CD4-positive, alpha-beta T cell treated with Interleukin-4 for 1 hour (primary cell): ENCODE data around the gene RFTN2.
A peak's percentile ranks its signal among the peaks of the same experiment; 100 is the strongest.
"Not testable (repeated sequence)": the region's sequence is repeated elsewhere in the genome, so short reads cannot be mapped to it uniquely, and the experiment has no call there.

Experiments
- DNase-seq, 2 donors: peaks; one replicate each; pipeline ENCODE4 v3.0.0-alpha.2; 2020 to 2022

RFTN2 gene

DNA sequence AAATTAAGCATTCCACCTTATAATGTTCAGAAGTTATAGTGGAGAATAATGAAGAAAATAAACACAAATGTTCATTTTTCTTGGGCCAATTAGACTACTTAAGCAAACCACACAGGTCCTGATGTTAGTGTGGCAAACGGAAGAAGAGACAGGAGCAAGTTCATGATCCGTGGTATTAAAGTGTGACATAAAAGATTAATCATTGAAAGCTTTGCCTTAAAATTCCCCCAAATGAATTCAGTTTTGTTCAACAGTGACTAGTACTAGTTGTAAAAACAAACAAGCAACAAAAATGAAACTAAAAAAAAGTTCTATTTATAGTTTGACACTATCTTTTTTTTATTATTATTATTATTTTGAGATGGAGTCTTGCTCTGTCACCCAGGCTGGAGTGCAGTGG is 73.7 kb downstream of the RFTN2 start:
- DNase-seq: no peak

DNA sequence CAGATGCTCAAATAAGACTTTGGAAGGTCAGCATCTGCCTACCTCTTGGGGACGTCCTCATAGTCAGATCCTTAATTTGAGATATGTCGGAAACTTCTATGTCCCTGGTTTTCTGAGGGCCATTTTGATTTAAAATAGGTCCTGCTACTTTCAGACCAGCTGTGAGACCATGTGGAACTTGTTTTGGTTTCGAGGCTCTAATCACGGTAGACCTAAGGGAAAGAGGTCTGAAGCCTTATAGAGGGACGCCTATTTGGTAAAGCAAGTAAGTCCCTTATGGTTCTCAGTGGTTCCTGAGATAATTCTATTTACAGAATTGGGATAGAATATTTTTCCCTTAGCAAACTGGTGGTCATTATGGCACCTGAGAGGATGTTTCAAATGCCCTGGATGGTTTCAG is 75.1 kb downstream of the RFTN2 start:
- no peak for DNase-seq

GRCh38 chr2:197599285-197599965 is 76.0 kb downstream of the RFTN2 start:
- DNase-seq: peak; percentile 22 to 34

- no peak for DNase-seq
Observed at GRCh38 chr2:197598450-197598849, 76.9 kb downstream of the RFTN2 start.

DNA sequence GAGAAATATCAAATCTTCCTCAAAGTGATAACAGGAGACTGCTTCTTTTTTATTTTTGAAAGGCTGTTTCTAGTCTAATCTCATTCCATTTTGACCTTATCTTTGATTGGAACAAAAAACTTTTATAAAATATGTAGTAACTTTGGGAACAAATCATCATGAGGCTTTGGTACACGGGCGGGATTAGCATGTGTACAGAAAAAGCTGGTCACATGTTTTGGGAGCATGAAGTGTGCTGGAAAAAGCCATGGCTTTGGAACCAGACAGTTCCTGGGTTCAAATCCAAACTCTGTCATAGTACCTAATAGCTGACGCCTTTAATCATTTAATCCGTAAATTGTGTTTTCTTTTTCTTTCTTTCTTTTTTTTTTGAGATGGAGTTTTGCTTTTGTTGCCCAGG is 78.2 kb downstream of the RFTN2 start:
- DNase-seq: no peak

DNA sequence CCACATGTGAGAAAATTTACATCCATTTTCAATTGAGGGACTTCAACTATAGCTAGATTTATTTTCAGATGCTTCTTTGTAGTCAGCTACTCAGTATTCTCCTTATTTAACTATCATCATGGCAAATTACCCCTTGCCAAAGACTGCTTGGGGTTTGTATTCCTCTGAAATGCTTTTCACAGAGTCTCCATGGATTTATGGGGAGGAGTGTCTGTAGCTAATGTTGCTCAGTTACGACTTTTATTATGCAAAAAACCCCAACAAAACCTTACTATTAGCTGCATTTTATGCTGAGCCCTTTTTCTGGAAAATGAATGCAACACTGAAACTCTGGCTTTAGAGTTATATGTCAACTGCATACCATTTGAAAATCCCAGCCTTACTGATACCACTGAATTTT is 78.6 kb downstream of the RFTN2 start:
- DNase-seq: no peak

- DNase-seq: no peak
Observed at GRCh38 chr2:197591339-197592072, 83.9 kb downstream of the RFTN2 start.

DNA sequence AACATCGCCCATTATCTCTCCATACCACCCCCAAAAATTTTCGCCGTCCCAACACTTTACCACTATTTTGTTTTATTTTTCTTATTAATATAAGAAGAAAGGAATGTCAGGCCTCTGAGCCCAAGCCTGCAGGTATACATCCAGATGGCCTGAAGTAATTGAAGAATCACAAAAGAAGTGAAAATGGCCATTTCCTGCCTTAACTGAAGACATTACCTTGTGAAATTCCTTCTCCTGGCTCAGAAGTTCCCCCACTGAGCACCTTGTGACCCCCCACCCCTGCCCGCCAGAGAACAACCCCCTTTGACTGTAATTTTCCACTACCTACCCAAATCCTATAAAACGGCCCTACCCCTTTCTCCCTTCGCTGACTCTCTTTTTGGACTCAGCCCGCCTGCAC is 88.1 kb downstream of the RFTN2 start:
- not testable (repeated sequence) for DNase-seq

GRCh38 chr2:197580166-197580565 is 95.2 kb downstream of the RFTN2 start:
- DNase-seq: not testable (repeated sequence)

DNA sequence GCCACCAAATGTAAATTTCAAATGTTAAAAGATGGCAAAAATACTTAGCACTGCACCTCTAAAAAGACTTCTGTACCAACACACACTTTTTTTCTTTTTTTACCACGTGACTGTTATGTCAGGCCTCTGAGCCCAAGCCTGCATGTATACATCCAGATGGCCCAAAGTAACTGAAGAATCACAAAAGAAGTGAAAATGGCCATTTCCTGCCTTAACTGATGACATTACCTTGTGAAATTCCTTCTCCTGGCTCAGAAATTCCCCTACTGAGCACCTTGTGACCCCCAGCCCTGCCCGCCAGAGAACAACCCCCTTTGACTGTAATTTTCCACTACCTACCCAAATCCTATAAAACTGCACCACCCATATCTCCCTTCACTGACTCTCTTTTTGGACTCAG is 97.1 kb downstream of the RFTN2 start:
- DNase-seq: not testable (repeated sequence)

DNA sequence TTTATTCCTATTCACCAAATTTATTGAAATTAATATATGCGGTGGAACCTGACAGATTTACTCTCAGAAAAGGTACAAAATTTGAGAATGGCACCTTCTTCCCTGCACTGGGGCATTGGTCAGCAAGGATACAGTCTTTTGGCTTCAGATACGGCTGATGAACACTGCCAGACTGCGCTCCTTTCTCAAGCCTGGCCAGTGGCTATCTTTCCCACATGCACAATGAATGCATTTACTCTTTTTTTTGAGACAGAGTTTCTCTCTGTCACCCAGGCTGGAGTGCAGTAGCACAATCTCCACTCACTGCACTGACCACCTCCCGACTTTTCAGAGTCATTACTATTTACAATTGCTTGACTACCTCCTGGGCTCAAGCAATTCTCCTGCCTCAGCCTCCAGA is 97.9 kb downstream of the RFTN2 start:
- DNase-seq: no peak

DNA sequence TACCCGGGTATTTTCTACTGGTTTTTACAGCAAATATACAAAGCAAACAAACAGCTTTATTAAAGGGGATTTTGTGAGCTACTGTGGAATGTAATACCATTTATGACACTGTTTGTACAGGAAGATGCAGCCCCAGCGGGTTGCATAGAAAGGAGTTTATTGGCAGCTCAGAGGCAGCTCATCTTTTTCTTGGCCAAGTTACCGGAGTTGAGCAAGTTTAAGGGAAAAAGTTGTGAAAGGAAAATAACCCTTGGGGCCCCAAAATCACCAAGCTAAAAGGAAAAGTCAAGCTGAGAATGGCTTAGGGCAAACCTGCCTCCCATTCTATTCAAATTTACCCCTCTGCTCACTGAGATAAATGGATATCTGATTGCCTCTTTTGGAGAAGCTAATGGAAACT is 98.8 kb downstream of the RFTN2 start:
- no peak for DNase-seq

GRCh38 chr2:197575987-197576386 is 99.4 kb downstream of the RFTN2 start:
- DNase-seq: no peak

- no peak for DNase-seq
Observed at GRCh38 chr2:197573608-197574007, 101.8 kb downstream of the RFTN2 start.

DNA sequence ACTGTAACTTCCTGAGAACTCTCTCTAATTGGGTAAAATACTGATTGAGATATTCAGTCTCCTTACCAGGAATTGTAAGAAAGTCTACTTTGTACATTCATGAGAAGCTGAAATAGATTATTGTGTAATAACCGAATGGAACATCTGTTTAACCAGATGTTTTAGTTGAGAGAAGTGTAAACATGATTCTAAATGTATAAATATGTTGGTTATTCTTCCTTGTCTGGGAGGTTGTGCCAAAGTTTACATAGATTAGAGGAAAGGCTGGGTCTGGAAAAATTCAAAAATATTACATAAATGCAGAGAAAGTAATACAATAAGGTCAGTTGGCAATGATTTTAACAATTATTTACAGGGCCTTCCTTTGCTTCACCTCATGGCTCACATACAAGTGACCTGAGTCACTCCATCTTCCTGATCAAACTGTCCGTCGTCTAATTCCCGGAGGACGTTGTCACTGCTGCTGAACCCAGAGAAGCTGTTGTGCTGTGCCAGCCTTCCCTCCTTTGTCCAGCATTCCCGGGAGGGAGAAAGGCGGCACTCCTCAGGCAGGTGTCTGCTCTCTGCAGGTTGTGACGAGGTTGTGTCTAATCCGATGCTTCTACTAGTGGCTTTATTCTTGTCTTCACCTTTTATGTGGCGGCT is 103.6 kb downstream of the RFTN2 start:
- DNase-seq: no peak

GRCh38 chr2:197560146-197560665 is 115.2 kb downstream of the RFTN2 start:
- DNase-seq: no peak

DNA sequence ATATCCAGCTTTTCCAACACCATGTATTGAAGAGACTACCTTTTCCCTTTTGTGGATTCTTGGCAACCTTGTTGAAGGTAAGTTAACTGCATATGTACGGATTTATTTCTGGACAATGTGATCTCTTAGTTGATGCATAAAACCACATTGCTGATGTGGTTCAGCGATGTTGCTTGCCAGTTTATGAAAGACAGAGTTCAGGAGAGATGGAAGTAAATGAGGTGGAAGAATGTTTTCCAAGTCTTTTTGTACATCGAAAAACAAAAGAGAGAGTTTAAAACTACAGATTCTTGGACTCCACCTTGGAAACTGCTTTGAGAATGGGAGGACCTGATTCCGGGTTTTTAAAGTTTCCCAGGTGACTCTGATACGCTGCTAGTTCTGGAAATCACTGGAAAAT is 115.7 kb downstream of the RFTN2 start:
- no peak for DNase-seq

DNA sequence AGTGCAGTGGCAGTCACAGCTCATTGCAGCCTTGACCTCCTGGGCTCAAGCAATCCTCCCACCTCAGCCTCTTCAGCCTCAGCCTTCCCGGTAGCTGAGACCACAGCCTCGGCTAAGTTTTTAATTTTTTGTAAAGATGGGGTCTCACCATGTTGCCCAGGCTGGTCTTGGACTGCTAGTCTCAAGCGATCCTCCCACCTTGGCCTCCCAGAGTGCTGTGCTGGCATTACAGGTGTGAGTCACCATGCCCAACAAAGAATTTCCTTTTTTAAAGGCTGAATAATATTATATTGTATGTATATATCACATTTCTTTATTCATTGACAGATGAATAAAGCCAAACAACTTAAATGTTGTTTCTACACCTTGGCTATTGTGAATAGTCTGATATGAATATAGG is 117.0 kb downstream of the RFTN2 start:
- no peak for DNase-seq

- no peak for DNase-seq
Observed at GRCh38 chr2:197556456-197556855, 118.9 kb downstream of the RFTN2 start.

DNA sequence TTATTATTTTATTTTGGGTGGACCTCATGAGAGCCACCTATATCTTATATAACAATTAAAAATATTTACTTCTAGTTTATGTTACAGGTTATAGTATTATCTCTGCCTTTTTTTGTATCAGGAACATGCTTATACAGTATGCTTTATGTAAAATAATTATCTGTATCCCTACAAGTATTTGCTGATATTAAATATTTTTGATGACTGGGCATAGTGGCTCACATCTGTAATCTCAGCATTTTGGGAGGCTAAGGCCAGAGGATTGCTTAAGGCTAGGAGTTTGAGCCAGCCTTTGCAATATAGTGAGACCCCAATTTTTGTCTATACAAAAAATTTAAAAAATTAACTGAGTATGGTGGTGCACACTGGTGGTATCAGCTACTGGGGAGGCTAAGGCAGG is 119.9 kb downstream of the RFTN2 start:
- DNase-seq: no peak

DNA sequence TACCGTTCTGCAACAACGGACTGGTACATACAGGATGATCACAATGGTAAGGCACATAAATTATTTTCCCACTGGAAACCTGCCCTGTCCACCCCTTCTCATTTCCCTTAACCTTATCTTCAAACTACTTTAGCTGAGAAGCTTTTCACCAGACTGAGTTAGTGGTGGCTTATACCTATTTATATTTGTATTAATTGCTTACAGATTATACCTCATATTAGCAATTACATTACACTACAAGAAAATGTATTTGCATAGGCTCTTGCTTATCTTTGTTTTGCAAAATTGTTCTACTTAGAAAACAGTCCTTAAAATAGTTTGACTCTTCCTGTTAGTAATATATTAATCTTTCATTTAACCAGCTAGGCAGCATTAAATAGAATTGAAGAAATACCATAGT is 124.1 kb downstream of the RFTN2 start:
- DNase-seq: not testable (repeated sequence)

- no peak for DNase-seq
Observed at GRCh38 chr2:197548582-197548981, 126.8 kb downstream of the RFTN2 start.

DNA sequence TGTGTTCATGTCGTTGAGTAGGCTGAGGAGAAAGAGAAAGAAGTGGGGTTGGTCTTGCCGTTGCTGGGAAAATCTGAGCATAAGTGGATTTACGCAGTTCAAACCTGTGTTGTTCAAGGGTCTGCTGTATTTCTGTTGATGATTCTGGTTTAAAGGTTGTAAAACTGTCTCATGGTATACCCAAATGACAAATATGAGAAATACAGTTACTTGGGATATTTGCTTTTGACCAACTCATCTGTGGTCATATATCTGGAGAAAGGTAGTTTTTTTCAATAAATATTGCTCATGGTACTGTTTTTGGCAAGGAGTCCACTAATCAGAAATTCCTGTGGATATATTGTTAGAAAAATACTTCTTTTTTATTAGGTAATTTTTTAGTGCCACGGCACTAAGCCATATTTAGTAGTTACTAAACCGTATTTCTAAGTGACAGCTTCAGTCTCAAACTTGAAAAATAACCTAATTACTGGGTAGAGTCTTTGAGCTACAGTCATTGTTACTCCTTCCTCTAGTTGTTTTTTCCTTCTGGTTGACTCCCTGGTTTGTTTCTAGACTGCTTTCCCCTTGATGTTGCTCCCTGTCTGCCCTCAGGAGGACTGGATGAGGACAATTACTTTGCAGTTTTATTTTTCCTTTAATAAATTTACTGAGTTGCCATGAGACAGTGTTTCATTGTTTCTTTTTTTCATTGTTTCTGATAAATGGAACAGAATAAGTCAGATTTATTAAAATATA is 128.1 kb downstream of the RFTN2 start:
- DNase-seq: no peak
